Liver (tissue), 9 donors: ENCODE results near the gene FBXL15. TPM values are rescaled to one million over a fixed set of nuclear protein-coding genes. Genes with fewer than 3 reads are reported as not detected.

Experiments
- DNase-seq: peaks from one replicate; pipeline ENCODE4 v3.0.0-alpha.2; 2017; ENCODE audit warnings: low spot score
- H3K27ac ChIP-seq, 2 donors: one replicate each; pipeline ENCODE4 v1.7.0; 2013; ENCODE audit warnings: inconsistent platforms in 2 of 2, low read length in 2 of 2, control low read depth in 1 of 2, low read depth in 1 of 2, mild to moderate bottlenecking in 1 of 2
- H3K27me3 ChIP-seq, 4 donors: one replicate each; pipeline versions ENCODE4 v1.6.1 to v1.7.0; 2013; ENCODE audit warnings: low read length in 3 of 4, inconsistent platforms in 1 of 4, mild to moderate bottlenecking in 1 of 4, moderate library complexity in 1 of 4; ENCODE audit not compliant: control insufficient read depth in 4 of 4, insufficient read depth in 4 of 4
- H3K36me3 ChIP-seq, 4 donors: one replicate each; pipeline versions ENCODE4 v1.6.1 to v1.7.0; 2013; ENCODE audit warnings: low read length in 3 of 4, mild to moderate bottlenecking in 3 of 4, low read depth in 1 of 4, moderate library complexity in 1 of 4; ENCODE audit not compliant: control insufficient read depth in 4 of 4, insufficient read depth in 3 of 4
- H3K4me1 ChIP-seq, 4 donors: one replicate each; pipeline versions ENCODE4 v1.6.1 to v1.7.0; 2013; ENCODE audit warnings: low read length in 3 of 4, mild to moderate bottlenecking in 3 of 4, moderate library complexity in 1 of 4; ENCODE audit not compliant: control insufficient read depth in 4 of 4, insufficient read depth in 4 of 4
- H3K4me3 ChIP-seq, 3 donors: one replicate each; pipeline versions ENCODE4 v1.6.1 to v1.7.0; 2013; ENCODE audit warnings: low read length in 3 of 3, control low read depth in 1 of 3, low read depth in 1 of 3, mild to moderate bottlenecking in 1 of 3
- H3K9ac ChIP-seq, 2 donors: one replicate each; pipeline ENCODE4 v1.7.0; 2013; ENCODE audit warnings: low read length in 2 of 2, mild to moderate bottlenecking in 2 of 2, moderate library complexity in 2 of 2, control low read depth in 1 of 2, low read depth in 1 of 2
- H3K9me3 ChIP-seq, 4 donors: one replicate each; pipeline versions ENCODE4 v1.6.1 to v1.7.0; 2013; ENCODE audit warnings: low read length in 3 of 4; ENCODE audit not compliant: control insufficient read depth in 4 of 4
- CTCF ChIP-seq: fragments of 150-350 bp; IDR thresholded peaks from 2 replicates; pipeline ENCODE4 v1.5.1; 2017; ENCODE audit warnings: improper control_type of control experiment, low read depth, low read length; ENCODE audit not compliant: missing input control
- EGR1 ChIP-seq, 2 donors: IDR thresholded peaks; 2 replicates each; pipeline ENCODE4 v1.6.1; 2016 to 2018; ENCODE audit warnings: antibody characterized with exemption in 2 of 2, low read depth in 2 of 2
- FOXA1 ChIP-seq: IDR thresholded peaks from 2 replicates; pipeline ENCODE4 v1.6.1; 2016; ENCODE audit warnings: antibody characterized with exemption
- FOXA2 ChIP-seq: IDR thresholded peaks from 2 replicates; pipeline ENCODE4 v1.6.1; 2016; ENCODE audit warnings: antibody characterized with exemption
- GABPA ChIP-seq, 2 donors: IDR thresholded peaks in 1 of 2; conservative IDR thresholded peaks in 1 of 2; 2 replicates each; pipeline ENCODE4 v1.6.1; 2016; ENCODE audit warnings: antibody characterized with exemption in 2 of 2, mild to moderate bottlenecking in 1 of 2, moderate library complexity in 1 of 2
- HNF4A ChIP-seq, 2 donors: conservative IDR thresholded peaks; 2 replicates each; pipeline ENCODE4 v1.6.1; 2016; ENCODE audit warnings: antibody characterized with exemption in 2 of 2, mild to moderate bottlenecking in 2 of 2
- HNF4G ChIP-seq: IDR thresholded peaks from 2 replicates; pipeline ENCODE4 v1.6.1; 2016; ENCODE audit warnings: antibody characterized with exemption
- JUND ChIP-seq, 2 donors: IDR thresholded peaks; 2 replicates each; pipeline ENCODE4 v1.6.1; 2016; ENCODE audit warnings: antibody characterized with exemption in 2 of 2
- MAX ChIP-seq: IDR thresholded peaks from 2 replicates; pipeline ENCODE4 v1.6.1; 2016; ENCODE audit warnings: antibody characterized with exemption
- NR2F2 ChIP-seq: IDR thresholded peaks from 2 replicates; pipeline ENCODE4 v1.6.1; 2016; ENCODE audit warnings: antibody characterized with exemption
- RAD21 ChIP-seq, 2 donors: IDR thresholded peaks; 2 replicates each; pipeline ENCODE4 v1.6.1; 2016; ENCODE audit warnings: antibody characterized with exemption in 2 of 2, mild to moderate bottlenecking in 2 of 2
- REST ChIP-seq: IDR thresholded peaks from 2 replicates; pipeline ENCODE4 v1.6.1; 2016; ENCODE audit warnings: antibody characterized with exemption, mild to moderate bottlenecking
- RXRA ChIP-seq, 2 donors: IDR thresholded peaks; 2 replicates each; pipeline ENCODE4 v1.6.1; 2017 to 2018; ENCODE audit warnings: antibody characterized with exemption in 2 of 2, mild to moderate bottlenecking in 1 of 2
- SP1 ChIP-seq: IDR thresholded peaks from 2 replicates; pipeline ENCODE4 v1.6.1; 2018; ENCODE audit warnings: antibody characterized with exemption, mild to moderate bottlenecking
- TAF1 ChIP-seq: conservative IDR thresholded peaks from 2 replicates; pipeline ENCODE4 v1.6.1; 2016; ENCODE audit warnings: antibody characterized with exemption, mild to moderate bottlenecking
- YY1 ChIP-seq: IDR thresholded peaks from 2 replicates; pipeline ENCODE4 v1.6.1; 2016; ENCODE audit warnings: antibody characterized with exemption, mild to moderate bottlenecking
- ZBTB33 ChIP-seq: IDR thresholded peaks from 2 replicates; pipeline ENCODE4 v1.6.1; 2016; ENCODE audit warnings: antibody characterized with exemption
- WGBS: extraction: QIAGEN DNeasy Blood & Tissue Kit; methylation state at CpG from one replicate; pipeline ENCODE4 v1.1.7; 2013; 5-methylcytosine and 5-hydroxymethylcytosine counted together
- polyA plus RNA-seq, 2 donors: library from polyadenylated mRNA; stranded (reverse) in 1 of 2; unstranded in 1 of 2; fragments of 200-250 nt in 1 of 2; fragments of >200 nt in 1 of 2; fragmentation: Nextera tagmentation in 1 of 2; extraction: Ambion mirVana in 1 of 2; gene quantifications; one replicate each; pipeline versions ENCODE4 v1.2.1 to v1.2.3, GENCODE V29; 2013 to 2015
- total RNA-seq, 2 donors: library from RNA; depleted of rRNA; stranded (reverse); fragments of >200 nt; gene quantifications; one replicate each; pipeline ENCODE4 v1.2.3, GENCODE V29; 2014
- donor health status: healthy.
- donor health status: healthy.
- donor health status: healthy.
- donor health status: healthy.
- donor health status: healthy.

Gene FBXL15
- total and polyA plus RNA-seq, 4 donors: 4.4 to 14.4 (median 10.0) TPM

- no peak overlapping the region for H3K27ac ChIP-seq
- H3K27me3 ChIP-seq: no peaks in the 10 kb centered on the region
- 94% methylated on average over 1 of the region's 1 CpG for whole genome bisulfite sequencing
- no peak for TF ChIP-seq HNF4A (conservative IDR thresholded peaks at IDR 0.05)
- no peak for TF ChIP-seq NR2F2
- TF ChIP-seq MAX: no peak
- TF ChIP-seq SP1: no peak
- no peak for TF ChIP-seq JUND (IDR thresholded peaks at IDR 0.05)
- no peak for TF ChIP-seq CTCF
- no peak for TF ChIP-seq HNF4G
- no peak for TF ChIP-seq FOXA1
- TF ChIP-seq TAF1: no peak
- TF ChIP-seq GABPA (IDR thresholded peaks at IDR 0.05 in 1 of 2, conservative IDR thresholded peaks at IDR 0.05 in 1 of 2): no peak
- TF ChIP-seq EGR1 (IDR thresholded peaks at IDR 0.05; ENCODE audit: low read depth in 2 of 2): no peak
- no peak for TF ChIP-seq RAD21 (IDR thresholded peaks at IDR 0.05)
- no peak for TF ChIP-seq YY1
- TF ChIP-seq REST: no peak
- no peak for TF ChIP-seq ZBTB33
- no peak for TF ChIP-seq RXRA (IDR thresholded peaks at IDR 0.05)
- TF ChIP-seq FOXA2: no peak
- H3K36me3 ChIP-seq: peaks cover 0 to 10% (median 2%) of the 10 kb centered on the region in 4 donors
- no peak overlapping the region for H3K9ac ChIP-seq
- H3K4me1 ChIP-seq: peaks cover 0 to 25% (median 16%) of the 10 kb centered on the region in 4 donors
- no peak for DNase-seq
- H3K4me3 ChIP-seq: no peak overlapping the region
- H3K9me3 ChIP-seq: no peaks in the 10 kb centered on the region
Observed at GRCh38 chr10:102425444-102425843, 4.8 kb downstream of the FBXL15 start.

GRCh38 chr10:102426803-102427287 is 6.2 kb downstream of the FBXL15 start:
- TF ChIP-seq YY1: no peak
- no peak for TF ChIP-seq EGR1 (IDR thresholded peaks at IDR 0.05; ENCODE audit: low read depth in 2 of 2)
- TF ChIP-seq HNF4G: no peak
- no peak for TF ChIP-seq FOXA1
- no peak for TF ChIP-seq SP1
- no peak for TF ChIP-seq NR2F2
- no peak for TF ChIP-seq HNF4A (conservative IDR thresholded peaks at IDR 0.05)
- no peak for TF ChIP-seq ZBTB33
- Histone ChIP-seq H3K9me3 (no peaks in the 10 kb centered on the region), H3K27me3 (no peaks in the 10 kb centered on the region), H3K4me3 (no peak overlapping the region), H3K27ac (no peak overlapping the region), H3K4me1 (peaks cover 0 to 25% (median 20%) of the 10 kb centered on the region in 4 donors), H3K9ac (no peak overlapping the region), H3K36me3 (peaks cover 0 to 10% (median 2%) of the 10 kb centered on the region in 4 donors)
- 91% methylated on average over 7 of the region's 7 CpGs for WGBS
- DNase-seq: no peak
